ENCODE results near the gene GMFB.

The GMFB gene

GRCh38 chr14:54489318-54489683, 521 bp upstream of the GMFB start:
- H3K9ac ChIP-seq (ENCODE audit: low read length), result peak overlapping the region; percentile 98
- H3K9me3 ChIP-seq (ENCODE audit: control insufficient read depth, low read length), result no peaks in the 10 kb centered on the region
- no peaks in the 10 kb centered on the region for H3K27me3 ChIP-seq (ENCODE audit: control insufficient read depth, insufficient read depth, low read length)
- H3K4me1 ChIP-seq (ENCODE audit: control insufficient read depth, insufficient read depth, low read length), result peaks cover 13% of the 10 kb centered on the region
- H3K4me3 ChIP-seq (ENCODE audit: low read length), result peak overlapping the region; percentile 23
- H3K36me3 ChIP-seq (ENCODE audit: control insufficient read depth, insufficient read depth, low read length), result no peaks in the 10 kb centered on the region

- no peaks in the 10 kb centered on the region for H3K36me3 ChIP-seq (ENCODE audit: control insufficient read depth, insufficient read depth, low read length)
- no peaks in the 10 kb centered on the region for H3K27me3 ChIP-seq (ENCODE audit: control insufficient read depth, insufficient read depth, low read length)
- H3K9ac ChIP-seq (ENCODE audit: low read length), result peak overlapping the region; percentile 98
- peak overlapping the region; percentile 83 for H3K4me3 ChIP-seq (ENCODE audit: low read length)
- H3K4me1 ChIP-seq (ENCODE audit: control insufficient read depth, insufficient read depth, low read length), result peaks cover 13% of the 10 kb centered on the region
- H3K9me3 ChIP-seq (ENCODE audit: control insufficient read depth, low read length), result no peaks in the 10 kb centered on the region
Observed at GRCh38 chr14:54488318-54488645, 498 bp downstream of the GMFB start.

- no peaks in the 10 kb centered on the region for H3K9me3 ChIP-seq (ENCODE audit: control insufficient read depth, low read length)
- H3K27me3 ChIP-seq (ENCODE audit: control insufficient read depth, insufficient read depth, low read length), result no peaks in the 10 kb centered on the region
- peak overlapping the region; percentile 83 for H3K4me3 ChIP-seq (ENCODE audit: low read length)
- peak overlapping the region; percentile 98 for H3K9ac ChIP-seq (ENCODE audit: low read length)
- H3K4me1 ChIP-seq (ENCODE audit: control insufficient read depth, insufficient read depth, low read length), result peaks cover 13% of the 10 kb centered on the region
- no peaks in the 10 kb centered on the region for H3K36me3 ChIP-seq (ENCODE audit: control insufficient read depth, insufficient read depth, low read length)
Observed at GRCh38 chr14:54487771-54488170, 1.0 kb downstream of the GMFB start.

GRCh38 chr14:54486685-54487084, 2.1 kb downstream of the GMFB start:
- H3K36me3 ChIP-seq (ENCODE audit: control insufficient read depth, insufficient read depth, low read length), result no peaks in the 10 kb centered on the region
- H3K9ac ChIP-seq (ENCODE audit: low read length), result no peak overlapping the region
- H3K9me3 ChIP-seq (ENCODE audit: control insufficient read depth, low read length), result no peaks in the 10 kb centered on the region
- H3K4me1 ChIP-seq (ENCODE audit: control insufficient read depth, insufficient read depth, low read length), result peaks cover 13% of the 10 kb centered on the region
- no peaks in the 10 kb centered on the region for H3K27me3 ChIP-seq (ENCODE audit: control insufficient read depth, insufficient read depth, low read length)
- no peak overlapping the region for H3K4me3 ChIP-seq (ENCODE audit: low read length)

GRCh38 chr14:54483846-54484245, 4.9 kb downstream of the GMFB start:
- no peaks in the 10 kb centered on the region for H3K9me3 ChIP-seq (ENCODE audit: control insufficient read depth, low read length)
- H3K4me3 ChIP-seq (ENCODE audit: low read length), result no peak overlapping the region
- H3K4me1 ChIP-seq (ENCODE audit: control insufficient read depth, insufficient read depth, low read length), result peaks cover 7% of the 10 kb centered on the region
- H3K9ac ChIP-seq (ENCODE audit: low read length), result no peak overlapping the region
- no peaks in the 10 kb centered on the region for H3K36me3 ChIP-seq (ENCODE audit: control insufficient read depth, insufficient read depth, low read length)
- no peaks in the 10 kb centered on the region for H3K27me3 ChIP-seq (ENCODE audit: control insufficient read depth, insufficient read depth, low read length)

- H3K4me3 ChIP-seq (ENCODE audit: low read length), result no peak overlapping the region
- no peaks in the 10 kb centered on the region for H3K9me3 ChIP-seq (ENCODE audit: control insufficient read depth, low read length)
Observed at GRCh38 chr14:54483073-54483745, 5.6 kb downstream of the GMFB start.

GRCh38 chr14:54481695-54482094, 7.1 kb downstream of the GMFB start:
- no peak overlapping the region for H3K9ac ChIP-seq (ENCODE audit: low read length)
- H3K4me3 ChIP-seq (ENCODE audit: low read length), result no peak overlapping the region
- H3K9me3 ChIP-seq (ENCODE audit: control insufficient read depth, low read length), result no peaks in the 10 kb centered on the region
- no peaks in the 10 kb centered on the region for H3K36me3 ChIP-seq (ENCODE audit: control insufficient read depth, insufficient read depth, low read length)
- H3K4me1 ChIP-seq (ENCODE audit: control insufficient read depth, insufficient read depth, low read length), result no peaks in the 10 kb centered on the region
- no peaks in the 10 kb centered on the region for H3K27me3 ChIP-seq (ENCODE audit: control insufficient read depth, insufficient read depth, low read length)

More at GRCh38 chr14:54483073-54483745, 5.6 kb downstream of the GMFB start:
- H3K27me3 ChIP-seq (ENCODE audit: control insufficient read depth, insufficient read depth, low read length), result no peaks in the 10 kb centered on the region
- H3K4me1 ChIP-seq (ENCODE audit: control insufficient read depth, insufficient read depth, low read length), result peaks cover 7% of the 10 kb centered on the region
- H3K9ac ChIP-seq (ENCODE audit: low read length), result no peak overlapping the region
- H3K36me3 ChIP-seq (ENCODE audit: control insufficient read depth, insufficient read depth, low read length), result no peaks in the 10 kb centered on the region

- no peaks in the 10 kb centered on the region for H3K9me3 ChIP-seq (ENCODE audit: control insufficient read depth, low read length)
- H3K9ac ChIP-seq (ENCODE audit: low read length), result no peak overlapping the region
- no peaks in the 10 kb centered on the region for H3K4me1 ChIP-seq (ENCODE audit: control insufficient read depth, insufficient read depth, low read length)
- H3K27me3 ChIP-seq (ENCODE audit: control insufficient read depth, insufficient read depth, low read length), result no peaks in the 10 kb centered on the region
- H3K36me3 ChIP-seq (ENCODE audit: control insufficient read depth, insufficient read depth, low read length), result no peaks in the 10 kb centered on the region
- H3K4me3 ChIP-seq (ENCODE audit: low read length), result no peak overlapping the region
Observed at GRCh38 chr14:54480830-54481562, 7.8 kb downstream of the GMFB start.

GRCh38 chr14:54478636-54479215, 10.1 kb downstream of the GMFB start:
- Histone ChIP-seq H3K9ac (ENCODE audit: low read length) (no peak overlapping the region), H3K9me3 (ENCODE audit: control insufficient read depth, low read length) (no peaks in the 10 kb centered on the region), H3K27me3 (ENCODE audit: control insufficient read depth, insufficient read depth, low read length) (no peaks in the 10 kb centered on the region), H3K36me3 (ENCODE audit: control insufficient read depth, insufficient read depth, low read length) (no peaks in the 10 kb centered on the region), H3K4me1 (ENCODE audit: control insufficient read depth, insufficient read depth, low read length) (no peaks in the 10 kb centered on the region), H3K4me3 (ENCODE audit: low read length) (no peak overlapping the region)

- Histone ChIP-seq H3K36me3 (ENCODE audit: control insufficient read depth, insufficient read depth, low read length) (no peaks in the 10 kb centered on the region), H3K4me3 (ENCODE audit: low read length) (no peak overlapping the region), H3K9ac (ENCODE audit: low read length) (no peak overlapping the region), H3K27me3 (ENCODE audit: control insufficient read depth, insufficient read depth, low read length) (no peaks in the 10 kb centered on the region), H3K9me3 (ENCODE audit: control insufficient read depth, low read length) (no peaks in the 10 kb centered on the region), H3K4me1 (ENCODE audit: control insufficient read depth, insufficient read depth, low read length) (peaks cover 9% of the 10 kb centered on the region)
Observed at GRCh38 chr14:54475911-54476310, 12.9 kb downstream of the GMFB start.

GRCh38 chr14:54475187-54475899, 13.4 kb downstream of the GMFB start:
- Histone ChIP-seq H3K4me1 (ENCODE audit: control insufficient read depth, insufficient read depth, low read length) (peaks cover 15% of the 10 kb centered on the region), H3K27me3 (ENCODE audit: control insufficient read depth, insufficient read depth, low read length) (no peaks in the 10 kb centered on the region), H3K36me3 (ENCODE audit: control insufficient read depth, insufficient read depth, low read length) (no peaks in the 10 kb centered on the region), H3K9ac (ENCODE audit: low read length) (no peak overlapping the region), H3K9me3 (ENCODE audit: control insufficient read depth, low read length) (no peaks in the 10 kb centered on the region), H3K4me3 (ENCODE audit: low read length) (no peak overlapping the region)

- H3K4me1 ChIP-seq (ENCODE audit: control insufficient read depth, insufficient read depth, low read length), result peaks cover 16% of the 10 kb centered on the region
- H3K9me3 ChIP-seq (ENCODE audit: control insufficient read depth, low read length), result no peaks in the 10 kb centered on the region
- no peak overlapping the region for H3K9ac ChIP-seq (ENCODE audit: low read length)
- no peaks in the 10 kb centered on the region for H3K27me3 ChIP-seq (ENCODE audit: control insufficient read depth, insufficient read depth, low read length)
- no peak overlapping the region for H3K4me3 ChIP-seq (ENCODE audit: low read length)
- no peaks in the 10 kb centered on the region for H3K36me3 ChIP-seq (ENCODE audit: control insufficient read depth, insufficient read depth, low read length)
Observed at GRCh38 chr14:54474232-54474793, 14.5 kb downstream of the GMFB start.
